A204.1 (cell line): Measurements from ENCODE around the gene PDIA5.
"Not testable (repeated sequence)": the region's sequence is repeated elsewhere in the genome, so short reads cannot be mapped to it uniquely, and the experiment has no call there.

Experiments used
- FAIRE-seq: peaks from 2 replicates; lab custom pipeline; 2012; peaks lifted over from hg19 to GRCh38; lab: Jason Lieb, UNC

Gene PDIA5

DNA sequence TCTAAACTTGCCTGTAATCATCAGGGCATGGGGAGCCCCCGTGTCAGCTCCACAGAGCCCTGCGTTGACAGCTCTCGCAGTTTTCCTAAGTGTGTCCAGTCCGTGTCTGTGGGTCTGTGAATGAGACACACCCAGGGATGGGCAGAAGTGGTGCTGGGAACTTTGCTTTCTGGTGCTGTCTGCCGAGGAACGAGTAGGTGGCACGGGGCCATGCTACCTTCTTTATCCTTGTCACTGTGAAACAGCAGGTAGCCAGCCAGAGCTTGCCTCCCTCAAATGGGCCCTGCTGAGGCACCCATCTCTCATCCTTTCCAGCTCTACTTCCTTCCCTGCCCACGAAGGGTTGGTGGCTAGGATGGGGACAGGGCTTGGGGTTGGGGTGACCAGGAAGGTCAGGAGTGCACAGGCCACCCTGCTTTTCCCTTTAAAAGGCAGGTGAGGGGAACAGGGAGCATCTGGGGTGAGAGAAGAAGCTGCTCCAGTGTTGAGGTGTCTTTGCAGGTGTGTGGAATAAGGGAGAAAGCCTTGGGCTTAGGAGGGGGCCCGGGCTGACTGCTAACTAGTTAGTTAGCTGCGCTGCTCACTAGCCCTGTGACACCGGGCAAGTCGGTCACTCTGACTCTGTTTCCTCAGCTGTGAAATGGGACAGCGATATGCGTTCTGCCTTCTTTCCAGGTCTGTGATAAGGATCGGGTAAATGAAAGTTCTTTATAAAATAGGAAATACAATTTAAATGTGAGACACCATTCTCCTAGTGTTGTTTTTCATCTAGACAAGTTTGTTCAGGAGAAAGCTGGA, 27.9 kb downstream of the PDIA5 start:
- FAIRE-seq = no peak

DNA sequence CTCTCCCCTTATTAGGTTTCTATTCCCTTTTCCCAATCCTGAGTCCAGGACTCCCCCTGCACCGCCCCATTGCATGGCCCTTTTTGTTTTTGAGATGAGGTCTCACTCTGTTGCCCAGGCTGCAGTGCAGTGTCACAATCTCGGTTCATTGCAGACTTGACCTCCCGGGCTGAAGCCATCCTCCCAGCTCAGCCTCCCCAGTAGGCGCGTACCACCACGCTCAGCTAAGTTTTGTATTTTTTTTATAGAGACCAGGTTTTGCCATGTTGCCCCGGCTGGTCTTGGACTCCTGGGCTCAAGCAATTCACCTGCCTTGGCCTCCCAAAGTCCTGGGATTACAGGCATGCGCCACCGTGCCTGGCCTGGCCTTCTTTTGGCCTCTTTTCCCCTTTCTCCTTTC, 29.3 kb downstream of the PDIA5 start:
- no peak for FAIRE-seq

DNA sequence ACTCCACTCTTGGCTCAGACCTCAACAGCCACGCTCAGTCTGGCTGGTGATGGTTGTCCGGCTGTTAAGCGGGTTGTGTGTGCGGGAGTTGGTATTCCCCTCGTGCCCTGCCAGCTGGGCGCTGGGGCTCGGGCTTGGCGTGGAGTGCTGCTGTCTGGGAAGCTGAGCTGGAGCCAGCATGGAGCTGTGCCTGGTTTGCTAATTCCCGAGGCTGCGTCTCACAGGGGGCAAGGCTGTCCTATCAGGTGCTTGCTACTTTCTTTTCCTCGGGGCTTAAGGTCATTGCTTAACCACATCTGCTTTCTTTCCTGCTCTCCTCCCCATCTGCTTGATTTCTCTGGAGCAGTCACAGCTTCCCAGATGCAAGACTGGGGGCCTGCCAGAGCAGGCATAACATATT, 29.9 kb downstream of the PDIA5 start:
- FAIRE-seq = no peak

- FAIRE-seq = no peak
Measured at GRCh38 chr3:123098426-123099330, 31.9 kb downstream of the PDIA5 start.

- FAIRE-seq = no peak
Measured at GRCh38 chr3:123099331-123100192, 32.7 kb downstream of the PDIA5 start.

DNA sequence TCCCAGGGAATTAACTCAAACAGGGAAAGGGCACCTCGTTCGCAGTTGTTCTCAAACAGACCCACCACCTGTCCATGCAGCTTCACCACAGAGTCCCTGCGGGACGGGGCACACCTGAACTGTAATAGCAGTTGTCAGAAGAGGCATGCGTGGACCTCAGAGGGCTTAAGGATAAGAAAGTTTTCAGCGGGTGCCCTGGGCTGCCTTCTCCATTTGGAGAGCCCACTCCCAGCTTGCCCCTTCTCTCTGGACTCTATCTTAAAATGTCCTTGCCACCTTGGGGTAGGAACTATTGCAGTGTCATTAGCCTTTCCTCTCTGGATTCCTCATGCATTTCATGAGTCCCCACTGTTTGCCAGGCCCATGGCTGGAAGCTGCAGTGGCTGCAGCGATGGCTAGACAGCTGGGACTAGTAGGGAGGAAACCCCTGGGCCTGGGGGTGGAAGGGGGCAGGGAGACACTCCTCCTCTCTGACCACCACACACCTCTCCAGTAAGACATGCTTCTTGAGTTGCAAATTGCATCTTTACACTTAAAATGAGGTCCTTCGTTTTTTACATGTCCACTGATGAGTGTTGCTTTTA, 33.5 kb downstream of the PDIA5 start:
- FAIRE-seq = no peak

DNA sequence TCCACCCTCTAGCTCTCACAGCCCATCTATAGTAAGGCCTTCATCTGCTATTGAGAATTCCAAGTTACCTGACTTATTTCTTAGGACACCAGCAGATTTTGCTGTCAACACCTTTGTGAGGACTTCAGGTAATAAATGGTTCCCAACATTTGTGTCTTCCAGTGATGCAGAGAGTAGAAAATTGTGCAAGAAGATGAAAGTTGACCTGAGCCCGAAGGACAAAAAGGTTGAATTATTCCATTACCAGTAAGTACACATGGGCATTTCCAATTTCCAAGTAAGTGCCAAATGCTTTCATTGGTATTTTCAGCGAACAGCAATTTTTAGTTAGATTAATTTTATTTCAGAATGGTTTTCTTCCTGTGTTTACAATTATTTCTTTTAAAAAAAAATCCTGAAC, 35.4 kb downstream of the PDIA5 start:
- no peak for FAIRE-seq

GRCh38 chr3:123102826-123103225, 36.0 kb downstream of the PDIA5 start:
- FAIRE-seq = no peak

- FAIRE-seq = no peak
Measured at GRCh38 chr3:123104550-123104949, 37.7 kb downstream of the PDIA5 start.

DNA sequence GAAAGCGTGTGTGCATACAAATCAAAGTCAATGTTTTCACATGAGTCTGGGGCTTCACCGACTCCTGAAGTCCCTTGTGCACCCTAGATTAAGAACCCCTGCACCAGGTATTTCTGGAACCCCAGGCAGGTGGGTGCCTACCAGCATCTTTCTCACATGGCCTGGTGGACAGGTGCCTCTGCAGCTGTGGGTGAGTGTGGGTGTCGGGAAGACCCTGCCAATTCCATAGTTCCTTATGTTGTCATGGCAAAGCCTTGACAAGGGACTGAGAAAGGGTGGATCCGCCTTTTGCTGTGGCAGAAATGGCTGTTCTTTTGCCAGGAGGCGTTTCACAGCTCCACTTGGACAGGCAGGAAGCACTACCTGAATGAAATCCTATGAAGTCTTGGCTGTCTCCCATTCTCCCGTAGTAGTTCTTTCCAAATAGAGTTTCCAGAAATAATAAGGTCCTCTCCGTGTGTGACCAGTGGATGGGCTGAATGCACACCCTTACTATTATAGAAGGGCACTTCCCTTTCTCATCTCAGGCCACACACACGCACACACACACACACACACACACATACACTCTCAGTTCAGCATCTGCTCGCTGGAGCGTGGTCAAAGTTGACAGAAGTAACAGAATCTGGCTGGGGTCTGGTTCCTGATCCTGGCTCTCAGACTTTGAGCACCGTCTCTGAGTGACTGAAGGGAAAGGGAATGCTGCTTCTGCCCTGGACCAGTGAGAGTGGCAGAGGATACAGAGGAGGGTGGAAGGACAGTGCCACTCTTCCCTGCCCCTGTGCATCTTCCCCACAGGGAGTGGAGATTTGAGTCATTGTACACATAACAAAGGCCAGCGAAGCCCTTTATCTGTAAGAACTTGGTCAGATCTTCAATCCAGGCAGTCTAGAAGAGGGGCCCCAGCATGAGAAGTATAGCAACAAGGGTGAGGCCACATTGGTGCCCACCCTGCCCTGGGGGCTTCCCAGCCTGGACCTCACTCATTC, 38.7 kb downstream of the PDIA5 start:
- FAIRE-seq = no peak

DNA sequence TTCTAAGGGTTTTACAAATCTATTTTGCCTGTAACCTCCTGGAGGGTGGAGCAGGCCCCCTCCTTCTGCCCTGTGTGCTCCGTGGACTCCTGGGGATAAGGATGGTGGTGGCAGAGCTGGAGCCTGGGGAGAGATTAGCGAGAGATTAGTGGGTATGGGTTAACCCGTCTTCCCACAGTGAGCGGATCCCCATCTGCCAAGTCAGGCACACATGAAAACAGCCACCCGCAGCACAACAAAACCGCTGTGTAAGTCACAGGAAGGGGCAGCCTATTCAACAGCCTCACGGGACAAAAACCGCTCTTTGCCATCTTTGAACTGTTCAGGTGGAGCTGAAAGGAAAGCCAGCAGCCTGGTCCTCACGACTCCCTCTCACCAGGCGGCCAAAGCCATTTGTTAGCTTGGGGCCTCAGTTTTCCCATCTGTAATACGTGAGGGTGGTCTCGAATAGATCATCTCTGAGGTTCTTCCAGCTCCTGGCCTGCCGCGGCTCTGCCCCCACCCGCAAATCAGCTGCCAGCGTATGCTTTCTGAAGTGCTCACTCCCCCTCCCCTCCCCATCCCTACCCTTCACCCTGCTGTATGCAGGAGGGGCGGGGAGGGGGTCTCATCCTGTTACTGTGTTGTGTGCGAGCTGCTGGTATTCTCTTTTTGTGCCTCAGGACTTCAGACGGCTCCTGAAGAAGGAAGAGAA, 43.6 kb downstream of the PDIA5 start:
- FAIRE-seq = no peak

GRCh38 chr3:123110976-123111615, 44.3 kb downstream of the PDIA5 start:
- FAIRE-seq = no peak

DNA sequence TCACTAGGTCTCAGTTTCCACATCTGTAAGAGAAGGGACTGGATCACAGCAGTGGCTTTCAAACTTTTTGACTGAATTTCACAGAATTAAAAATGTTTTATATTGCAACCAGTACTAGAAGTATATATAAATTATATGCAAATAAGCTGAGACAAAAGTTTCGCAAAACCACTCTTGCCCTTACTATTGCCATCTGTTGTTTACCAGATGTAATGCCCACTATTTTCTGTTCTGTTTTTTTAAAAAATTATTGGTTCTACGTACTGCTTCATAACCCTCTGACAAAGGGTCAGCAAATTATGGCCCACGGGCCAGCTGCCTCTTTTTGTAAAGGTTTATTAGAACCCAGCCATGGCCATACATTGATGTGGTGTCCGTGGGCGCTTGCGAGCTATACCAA, 44.8 kb downstream of the PDIA5 start:
- FAIRE-seq = no peak

- FAIRE-seq = no peak
Measured at GRCh38 chr3:123112232-123112631, 45.4 kb downstream of the PDIA5 start.

DNA sequence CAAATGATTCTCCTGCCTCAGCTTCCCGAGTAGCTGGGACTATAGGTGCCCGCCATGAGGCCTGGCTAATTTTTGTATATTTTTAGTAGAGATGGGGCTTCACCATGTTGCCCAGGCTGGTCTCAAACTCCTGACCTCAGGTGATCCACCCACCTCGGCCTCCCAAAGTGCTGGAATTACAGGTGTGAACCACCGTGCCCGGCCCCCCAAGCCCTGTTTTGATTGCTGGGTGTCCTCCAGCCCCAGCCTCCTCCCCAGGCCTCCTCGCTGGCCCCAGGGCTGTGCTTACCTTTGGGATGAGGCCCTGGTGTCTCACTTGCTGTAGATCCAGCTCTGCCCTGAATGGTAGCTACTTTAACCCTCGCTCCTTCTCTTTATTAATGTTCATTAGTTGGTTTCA, 45.8 kb downstream of the PDIA5 start:
- not testable (repeated sequence) for FAIRE-seq

- FAIRE-seq = no peak
Measured at GRCh38 chr3:123113889-123114450, 47.1 kb downstream of the PDIA5 start.

DNA sequence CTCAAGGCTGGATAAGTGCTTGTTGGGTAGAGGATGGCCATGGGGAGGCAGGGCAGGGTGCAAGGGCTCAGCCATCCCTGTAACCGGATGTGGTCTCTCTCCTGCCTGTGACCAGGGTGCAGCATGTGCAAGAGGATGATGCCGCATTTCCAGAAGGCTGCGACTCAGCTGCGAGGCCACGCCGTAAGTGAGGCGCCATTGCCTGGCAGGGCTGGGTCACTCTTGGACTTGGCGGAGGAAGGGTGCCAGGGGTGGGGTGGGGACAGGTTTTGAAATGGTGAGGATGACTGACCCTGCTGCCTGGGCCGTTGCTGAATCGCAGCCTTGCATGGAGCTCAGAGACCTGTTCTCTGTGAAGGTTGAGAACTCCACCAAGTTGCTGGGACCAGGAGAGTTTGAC, 49.3 kb downstream of the PDIA5 start:
- no peak for FAIRE-seq

DNA sequence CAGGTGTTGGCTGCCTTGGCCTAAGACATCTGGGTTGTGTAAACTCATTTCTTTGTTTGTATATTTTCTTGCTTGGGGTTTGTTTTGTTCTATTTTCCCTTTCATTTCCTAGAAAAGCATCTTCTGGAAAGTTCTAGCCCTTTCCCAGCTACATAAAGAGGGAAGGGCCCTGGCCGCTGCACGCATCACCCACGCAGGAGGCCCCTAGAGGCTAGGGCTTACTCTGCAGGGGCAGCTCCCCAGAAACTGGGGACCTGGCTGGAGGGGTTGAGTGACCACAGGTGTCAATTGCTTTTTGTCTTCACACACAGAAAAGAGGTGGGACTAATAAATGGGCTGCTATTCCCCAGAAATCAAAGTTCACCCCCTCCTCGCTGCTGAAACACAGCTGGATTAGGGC, 52.6 kb downstream of the PDIA5 start:
- no peak for FAIRE-seq

DNA sequence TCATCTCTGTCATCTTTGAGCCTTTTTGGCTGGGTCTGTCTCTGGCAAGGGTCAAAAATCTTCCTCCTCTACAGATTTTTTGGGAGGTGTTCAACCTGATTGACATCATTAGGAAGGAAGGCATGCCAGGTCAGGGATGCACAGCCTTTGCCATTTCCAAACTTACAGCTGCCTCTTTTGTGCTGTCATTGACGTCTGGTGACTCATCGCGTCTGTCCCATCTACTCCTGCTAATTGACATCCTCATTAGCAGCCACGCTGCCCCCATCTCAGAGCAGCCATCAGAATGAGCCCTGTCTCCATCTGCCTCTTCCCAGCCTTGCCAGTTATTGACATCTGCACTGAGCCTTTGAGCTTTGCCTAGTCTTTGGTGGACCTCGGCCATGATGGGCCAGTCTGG, 53.0 kb downstream of the PDIA5 start:
- no peak for FAIRE-seq
